Right forelimb (tissue), 1 donor: ENCODE measurements around the gene MEI1.

Experiments used
- DNase-seq: peaks from one replicate; pipeline ENCODE4 v3.0.0-alpha.2; 2018

Gene MEI1

GRCh38 chr22:41845380-41846267 lies 146.3 kb downstream of the MEI1 start:
- DNase-seq, result no peak

GRCh38 chr22:41846268-41846987 lies 147.1 kb downstream of the MEI1 start:
- DNase-seq, result no peak

- no peak for DNase-seq
These were observed 148.0 kb downstream of the MEI1 start for GRCh38 chr22:41847300-41847699.

DNA sequence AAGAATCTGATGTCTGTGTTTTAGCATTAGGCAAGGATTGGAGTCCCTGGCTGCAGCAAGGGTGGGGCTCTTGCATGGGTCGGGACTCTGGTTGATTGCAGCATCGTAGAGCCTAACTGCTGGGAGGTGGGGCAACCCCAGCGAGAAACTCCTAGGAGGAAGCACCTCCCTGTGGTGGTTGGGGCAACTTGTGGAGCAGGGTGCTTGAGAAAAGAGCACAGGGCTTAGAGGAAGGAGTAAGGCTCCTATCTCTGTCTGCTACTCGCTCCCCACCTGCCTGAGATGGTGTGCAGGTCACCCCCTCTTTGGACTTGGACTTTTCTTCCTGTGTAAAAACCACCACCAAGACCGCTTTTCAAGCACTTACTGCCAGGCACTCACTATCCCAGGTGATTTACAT lies 149.2 kb downstream of the MEI1 start:
- no peak for DNase-seq
